ENCODE data around the gene TADA2A.

The TADA2A gene

DNA sequence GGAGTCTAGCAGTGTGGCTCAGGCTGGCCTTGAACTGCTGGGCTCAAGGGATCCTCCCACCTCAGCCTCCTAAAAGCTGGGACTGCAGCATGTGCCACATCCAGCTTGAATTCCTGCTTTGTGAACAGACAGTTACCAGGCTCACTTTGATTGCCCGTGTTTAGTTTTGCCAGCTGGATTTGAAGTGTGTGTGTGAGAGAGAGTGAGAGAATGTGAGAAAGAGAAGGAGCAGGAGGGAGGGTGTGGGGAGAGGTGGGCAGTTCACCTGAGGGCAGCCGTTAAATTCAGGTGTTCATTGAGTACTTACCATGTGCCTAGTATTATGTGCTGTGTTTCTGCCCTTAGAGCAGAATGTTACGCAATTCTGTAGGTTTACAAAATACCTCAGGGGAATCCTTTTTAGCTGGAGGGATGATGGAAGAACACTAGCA, 87.7 kb downstream of the TADA2A start:
- no peak for TF ChIP-seq CTCF (IDR thresholded peaks at IDR 0.05; ENCODE audit: low read depth, low read length)
- 0 out of 2 replicates have a peak, but pooled peaks cover 3% of the 10 kb centered on the region for H3K4me1 ChIP-seq

GRCh38 chr17:37494971-37495370, 88.3 kb downstream of the TADA2A start:
- H3K27me3 ChIP-seq: no peaks in the 10 kb centered on the region
- DNase-seq: no peak
- 0 out of 2 replicates have a peak, but pooled peaks cover 3% of the 10 kb centered on the region for H3K4me1 ChIP-seq
- H3K9me3 ChIP-seq: no peaks in the 10 kb centered on the region
- H3K4me3 ChIP-seq (ENCODE audit: low read depth, low read length): no peak overlapping the region
- H3K36me3 ChIP-seq: no peaks in the 10 kb centered on the region
- TF ChIP-seq CTCF (IDR thresholded peaks at IDR 0.05; ENCODE audit: low read depth, low read length): no peak

More for the DNA sequence above, 87.7 kb downstream of the TADA2A start:
- Histone ChIP-seq H3K27me3 (no peaks in the 10 kb centered on the region), H3K4me3 (ENCODE audit: low read depth, low read length) (no peak overlapping the region), H3K9me3 (no peaks in the 10 kb centered on the region), H3K36me3 (no peaks in the 10 kb centered on the region)
- no peak for DNase-seq

- no peak for TF ChIP-seq CTCF (IDR thresholded peaks at IDR 0.05; ENCODE audit: low read depth, low read length)
- H3K4me3 ChIP-seq (ENCODE audit: low read depth, low read length): no peak overlapping the region
- DNase-seq: no peak
- H3K9me3 ChIP-seq: no peaks in the 10 kb centered on the region
- no peaks in the 10 kb centered on the region for H3K4me1 ChIP-seq
- H3K36me3 ChIP-seq: no peaks in the 10 kb centered on the region
- no peaks in the 10 kb centered on the region for H3K27me3 ChIP-seq
These were observed 93.7 kb downstream of the TADA2A start for GRCh38 chr17:37500378-37500777.

GRCh38 chr17:37502009-37502936, 95.6 kb downstream of the TADA2A start:
- TF ChIP-seq CTCF (IDR thresholded peaks at IDR 0.05; ENCODE audit: low read depth, low read length): no peak
- Histone ChIP-seq H3K36me3 (no peaks in the 10 kb centered on the region), H3K4me1 (no peaks in the 10 kb centered on the region)

DNA sequence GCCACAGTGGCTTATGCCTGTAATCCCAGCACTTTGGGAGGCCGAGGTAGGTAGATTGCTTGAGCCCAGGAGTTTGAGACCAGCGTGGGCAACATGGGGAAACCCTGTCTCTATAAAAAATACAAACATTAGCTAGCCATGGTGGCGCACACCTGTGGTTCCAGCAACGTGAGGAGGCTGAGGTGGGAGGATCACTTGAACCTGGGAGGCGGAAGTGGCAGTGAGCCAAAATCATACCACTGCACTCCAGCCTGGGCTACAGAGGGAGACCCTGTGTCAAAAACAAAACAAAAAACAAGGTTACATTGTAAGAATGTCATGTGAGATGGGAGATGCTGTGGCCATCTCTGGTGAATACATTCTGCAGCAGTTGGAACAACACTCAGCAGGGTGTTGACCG, 96.5 kb downstream of the TADA2A start:
- Histone ChIP-seq H3K4me1 (no peaks in the 10 kb centered on the region), H3K9me3 (no peaks in the 10 kb centered on the region), H3K36me3 (no peaks in the 10 kb centered on the region), H3K4me3 (ENCODE audit: low read depth, low read length) (no peak overlapping the region), H3K27me3 (no peaks in the 10 kb centered on the region)
- DNase-seq: no peak
- no peak for TF ChIP-seq CTCF (IDR thresholded peaks at IDR 0.05; ENCODE audit: low read depth, low read length)

More at GRCh38 chr17:37502009-37502936, 95.6 kb downstream of the TADA2A start:
- Histone ChIP-seq H3K9me3 (no peaks in the 10 kb centered on the region), H3K27me3 (no peaks in the 10 kb centered on the region), H3K4me3 (ENCODE audit: low read depth, low read length) (no peak overlapping the region)
- no peak for DNase-seq

GRCh38 chr17:37505333-37505732, 98.6 kb downstream of the TADA2A start:
- Histone ChIP-seq H3K4me3 (ENCODE audit: low read depth, low read length) (no peak overlapping the region), H3K4me1 (no peaks in the 10 kb centered on the region), H3K9me3 (no peaks in the 10 kb centered on the region), H3K36me3 (no peaks in the 10 kb centered on the region), H3K27me3 (no peaks in the 10 kb centered on the region)
- no peak for TF ChIP-seq CTCF (IDR thresholded peaks at IDR 0.05; ENCODE audit: low read depth, low read length)
- DNase-seq: no peak

Data from BE2C (cell line).